K562 (cell line): ENCODE results near the gene BRDT. TPM values are rescaled to one million over a fixed set of nuclear protein-coding genes. Genes with fewer than 3 reads are reported as not detected.

ENCODE experiments used
- ATAC-seq: fragments of 200-7000 bp; cut with Tn5 transposase; 3 replicates; pipeline ENCODE4 v1.9.1; 2020; ENCODE audit warnings: moderate library complexity
- BruUV-seq: library from RNA; stranded (reverse); fragments of 400-500 nt; replicated peaks from 2 replicates; lab custom pipeline; 2021; lab: Mats Ljungman, UMichigan
- CTCF ChIA-PET: fragments of 300-600 bp; formaldehyde crosslinking; extraction: SDS; loops from one replicate; lab custom pipeline; 2021; ENCODE audit warnings: low intra/inter-chr PET ratio; lab: Yijun Ruan, JAX
- POLR2A ChIA-PET: fragments of 300-600, 350-650 bp; sonication (Branson Sonifier 250); formaldehyde crosslinking; extraction: SDS; loops from one replicate; lab custom pipeline; 2021; ENCODE audit warnings: antibody characterized with exemption, inconsistent platforms; lab: Yijun Ruan, JAX
- DNase-seq, 4 experiments: peaks; one replicate each; pipeline versions ENCODE4 v3.0.0 to v3.0.0-alpha.2; 2011 to 2018; ENCODE audit warnings: low spot score in 3 of 4, mixed read lengths in 3 of 4; ENCODE audit errors: extremely low read depth in 1 of 4
- FAIRE-seq: peaks from 2 replicates; lab custom pipeline; 2011; peaks lifted over from hg19 to GRCh38; lab: Jason Lieb, UNC
- H2AFZ ChIP-seq: 2 replicates; pipeline ENCODE4 v1.6.0; 2011; ENCODE audit warnings: low read depth, low read length, control low read depth, inconsistent platforms
- H3K27ac ChIP-seq: fragments of 200-600 bp; 3 replicates; pipeline ENCODE4 v1.8.0; 2011; ENCODE audit warnings: low read depth, mild to moderate bottlenecking, control low read depth, inconsistent platforms, low read length, moderate library complexity, mixed read lengths; ENCODE audit errors: extremely low read depth
- H3K27me3 ChIP-seq, 2 experiments: fragments of 300-600 bp in 1 of 2; 2 replicates in 1 of 2; 3 replicates in 1 of 2; pipeline versions ENCODE4 v1.6.0 to v1.8.0; 2011; ENCODE audit warnings: inconsistent platforms in 2 of 2, low read length in 2 of 2, mild to moderate bottlenecking in 1 of 2, mixed read lengths in 1 of 2, moderate library complexity in 1 of 2; ENCODE audit not compliant: control insufficient read depth in 2 of 2, insufficient read depth in 2 of 2
- H3K36me3 ChIP-seq: fragments of 300-600 bp; 3 replicates; pipeline ENCODE4 v1.8.0; 2011; ENCODE audit warnings: mild to moderate bottlenecking, low read length, inconsistent platforms; ENCODE audit not compliant: control insufficient read depth, insufficient read depth
- H3K4me1 ChIP-seq, 2 experiments: fragments of 200-600 bp in 1 of 2; replicated peaks in 1 of 2; 2 replicates in 1 of 2; 3 replicates in 1 of 2; pipeline versions ENCODE4 v1.5.1 to v1.8.0; 2011; ENCODE audit warnings: inconsistent platforms in 2 of 2, low read length in 2 of 2, mild to moderate bottlenecking in 1 of 2, mixed read lengths in 1 of 2, moderate library complexity in 1 of 2; ENCODE audit not compliant: control insufficient read depth in 2 of 2, insufficient read depth in 2 of 2
- H3K4me2 ChIP-seq: 2 replicates; pipeline ENCODE4 v1.6.1; 2011; ENCODE audit warnings: low read length, control low read depth, inconsistent platforms, mixed read lengths; ENCODE audit not compliant: insufficient read depth
- H3K4me3 ChIP-seq: fragments of 200-600 bp; sonication (generic), shearing (Covaris generic); 2 replicates; pipeline ENCODE4 v1.5.1; 2016; ENCODE audit warnings: control low read depth, inconsistent platforms
- H3K79me2 ChIP-seq: fragments of 200-600 bp; 3 replicates; pipeline ENCODE4 v1.8.0; 2011; ENCODE audit warnings: low read length, inconsistent platforms; ENCODE audit not compliant: control insufficient read depth, insufficient read depth
- H3K9ac ChIP-seq, 2 experiments: 2 replicates each; pipeline versions ENCODE4 v1.6.0 to v1.6.1; 2011; ENCODE audit warnings: low read depth in 2 of 2, low read length in 2 of 2, control low read depth in 1 of 2, inconsistent platforms in 1 of 2, mild to moderate bottlenecking in 1 of 2, mixed read lengths in 1 of 2; ENCODE audit not compliant: insufficient read depth in 1 of 2
- H3K9me1 ChIP-seq: one replicate; pipeline ENCODE4 v1.6.0; 2011; ENCODE audit warnings: inconsistent platforms, mild to moderate bottlenecking, low read length, moderate library complexity; ENCODE audit not compliant: control insufficient read depth, insufficient read depth
- H3K9me3 ChIP-seq: replicated peaks from 2 replicates; pipeline ENCODE4 v1.5.1; 2011; ENCODE audit warnings: low read depth, low read length, inconsistent platforms; ENCODE audit not compliant: control insufficient read depth, insufficient read depth
- H4K20me1 ChIP-seq: replicated peaks from 2 replicates; pipeline ENCODE4 v1.6.1; 2011; ENCODE audit warnings: low read length, inconsistent platforms, mixed read lengths; ENCODE audit not compliant: control insufficient read depth, insufficient read depth
- CCAR2 ChIP-seq: fragments of 200-400 bp; formaldehyde crosslinking; IDR thresholded peaks from 2 replicates; pipeline ENCODE4 v1.6.1; 2017; ENCODE audit warnings: mild to moderate bottlenecking, low read depth, low read length
- CEBPG ChIP-seq, 3 experiments: fragments of 200-800 bp in 1 of 3; sonication (Bioruptor generic) in 1 of 3; sonication (generic) in 1 of 3; formaldehyde crosslinking in 1 of 3; IDR thresholded peaks in 2 of 3; conservative IDR thresholded peaks in 1 of 3; 2 replicates each; pipeline versions ENCODE4 v1.6.1 to v1.8.0; 2016 to 2022; ENCODE audit warnings: missing compliant biosample characterization in 2 of 3, missing genetic modification characterization in 2 of 3, mild to moderate bottlenecking in 1 of 3, missing genetic modification reagents in 1 of 3
- EP300 ChIP-seq: IDR thresholded peaks from 2 replicates; pipeline ENCODE4 v1.6.1; 2012; ENCODE audit warnings: low read length, improper control_type of control experiment
- EZH2 ChIP-seq: IDR thresholded peaks from 2 replicates; pipeline ENCODE4 v1.6.1; 2012; ENCODE audit warnings: low read depth, mild to moderate bottlenecking, inconsistent platforms, low read length, borderline replicate concordance
- FUS ChIP-seq: fragments of 200-400 bp; formaldehyde crosslinking; optimal IDR thresholded peaks from 2 replicates; pipeline ENCODE3; 2017; ENCODE audit warnings: low read depth, low read length
- HSF4 ChIP-seq: fragments of 250-450 bp; sonication (Bioruptor Pico); IDR thresholded peaks from 2 replicates; pipeline ENCODE4 v2.1.2; 2022; ENCODE audit warnings: mild to moderate bottlenecking, moderate library complexity, borderline replicate concordance
- KDM5B ChIP-seq: fragments of 200-600 bp; sonication (generic); IDR thresholded peaks from 2 replicates; pipeline ENCODE4 v1.6.1; 2012; ENCODE audit warnings: low read depth, mild to moderate bottlenecking, moderate library complexity, low read length, control low read depth, inconsistent platforms; ENCODE audit not compliant: insufficient replicate concordance
- KHSRP ChIP-seq: fragments of 450-650 bp; IDR thresholded peaks from 2 replicates; pipeline ENCODE4 v1.6.1; 2017
- MAFK ChIP-seq: IDR thresholded peaks from 2 replicates; pipeline ENCODE4 v1.6.1; 2011; ENCODE audit warnings: low read length, improper control_type of control experiment
- NR2C2 ChIP-seq, 2 experiments: fragments of 200-800 bp in 1 of 2; sonication (Bioruptor generic) in 1 of 2; sonication (generic) in 1 of 2; formaldehyde crosslinking in 1 of 2; IDR thresholded peaks; 2 replicates each; pipeline versions ENCODE4 v1.6.1 to v1.8.0; 2016 to 2022; ENCODE audit warnings: mild to moderate bottlenecking in 1 of 2, missing compliant biosample characterization in 1 of 2, missing genetic modification characterization in 1 of 2, missing genetic modification reagents in 1 of 2
- TRIM24 ChIP-seq, 2 experiments: fragments of 450-650 bp; IDR thresholded peaks; 2 replicates each; pipeline ENCODE4 v1.6.1; 2016
- TSC22D4 ChIP-seq: fragments of 450-650 bp; IDR thresholded peaks from 2 replicates; pipeline ENCODE4 v1.6.1; 2016; ENCODE audit warnings: missing genetic modification characterization, missing biosample characterization, control low read depth
- ZNF282 ChIP-seq: sonication (generic); formaldehyde crosslinking; IDR thresholded peaks from 2 replicates; pipeline ENCODE4 v1.8.1; 2023; ENCODE audit warnings: missing genetic modification reagents
- ZNF384 ChIP-seq: IDR thresholded peaks from 2 replicates; pipeline ENCODE4 v1.6.1; 2012; ENCODE audit warnings: low read depth, low read length, improper control_type of control experiment
- ZNF583 ChIP-seq: fragments of 250-450 bp; sonication (Bioruptor Pico); IDR thresholded peaks from 2 replicates; pipeline ENCODE4 v1.4.0; 2020
- ZNF696 ChIP-seq: fragments of 250-450 bp; sonication (Bioruptor Pico); conservative IDR thresholded peaks from 2 replicates; pipeline ENCODE4 v1.4.0; 2020; ENCODE audit warnings: mild to moderate bottlenecking, moderate library complexity
- WGBS: fragments of 100-300 bp; shearing (Covaris generic); methylation state at CpG from one replicate; pipeline ENCODE4 v1.1.6; 2016; ENCODE audit warnings: low coverage, mixed read lengths; ENCODE audit not compliant: insufficient coverage; ENCODE audit errors: missing lambda C conversion rate; 5-methylcytosine and 5-hydroxymethylcytosine counted together
- in situ Hi-C: fragments of 300-500 bp; cut with MboI; formaldehyde crosslinking; loops from 4 replicates; pipeline ENCODE4 v1.15.0; 2018; ENCODE audit warnings: inconsistent platforms, mixed read lengths
- intact Hi-C: fragments of 100-400 bp; cut with micrococcal nuclease; formaldehyde crosslinking; loops from 2 replicates; pipeline ENCODE4 v1.14.2; 2022
- polyA plus RNA-seq, 8 experiments: library from polyadenylated mRNA; depleted of rRNA in 4 of 8; stranded (reverse) in 5 of 8; unstranded in 3 of 8; fragments of >200 nt; fragmentation: Nextera tagmentation in 2 of 8; fragmentation: Illumina TruSeq in 1 of 8; extraction: Ambion mirVana in 2 of 8; extraction: Trizol in 1 of 8; gene quantifications; 2 replicates each; pipeline versions ENCODE4 v1.2.1 to v1.2.3, GENCODE V29; 2011 to 2014; ENCODE audit warnings: inconsistent platforms in 1 of 8, missing spikeins in 1 of 8
- total RNA-seq, 7 experiments: library from RNA; depleted of rRNA in 6 of 7; stranded (reverse); fragments of >200 nt in 6 of 7; fragmentation: Illumina TruSeq in 2 of 7; extraction: Trizol in 2 of 7; gene quantifications; 2 replicates each; pipeline versions ENCODE4 v1.2.1 to v1.2.3, GENCODE V29; 2011 to 2021; ENCODE audit warnings: low replicate concordance in 1 of 7
- TF ChIP-seq, protein P1 (sequence below): fragments of 450-650 bp; IDR thresholded peaks from 2 replicates; pipeline ENCODE4 v1.6.1; 2016; ENCODE audit warnings: low read depth

Gene BRDT
- total and polyA plus RNA-seq, 9 of the 15 experiments (the other 6 are each of a cell fraction or from before 2014, with no cell fraction given), result 0.01 TPM; not detected in 8

DNA sequence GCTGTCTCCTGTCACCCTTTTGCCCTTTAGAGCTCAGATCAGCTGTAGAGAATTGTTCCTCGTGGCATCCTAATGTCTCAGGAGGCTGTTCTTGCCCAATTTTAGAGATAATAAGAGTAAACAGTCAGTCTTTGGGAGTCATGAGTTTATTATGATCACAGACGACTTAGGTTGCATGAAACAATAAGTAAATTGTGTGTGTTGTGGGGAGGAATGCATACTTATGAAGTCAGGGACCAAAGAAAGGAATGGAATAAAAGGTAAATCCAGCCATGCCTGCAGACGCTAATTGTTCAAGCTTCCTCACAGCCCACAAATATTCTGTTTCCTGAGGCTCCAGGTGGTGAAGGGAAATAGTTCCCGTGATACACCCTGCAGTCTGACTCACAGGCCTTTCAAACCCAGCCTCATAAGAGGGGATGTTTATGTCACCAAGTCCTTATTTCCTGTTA is 81.5 kb downstream of the BRDT start:
- Histone ChIP-seq H3K9me1 (no peaks in the 10 kb centered on the region), H3K9ac (no peak overlapping the region), H3K79me2 (no peaks in the 10 kb centered on the region), H3K9me3 (no peaks in the 10 kb centered on the region), H3K27me3 (peaks cover 17 to 40% of the 10 kb centered on the region in 2 experiments), H4K20me1 (no peaks in the 10 kb centered on the region), H3K36me3 (no peaks in the 10 kb centered on the region), H2AFZ (no peak overlapping the region), H3K4me2 (no peak overlapping the region), H3K27ac (no peak overlapping the region), H3K4me1 (peaks cover 0 to 7% of the 10 kb centered on the region in 2 experiments; a peak in 2 of 5 replicates), H3K4me3 (no peak overlapping the region)
- 3% methylated on average over 4 of the region's 4 CpGs for WGBS
- in situ Hi-C loops, result no loop called here
- no peak for DNase-seq
- ChIA-PET CTCF (no interaction called here), POLR2A (no interaction called here)
- BruUV-seq, result no TSS peak
- no peak for ATAC-seq
- intact Hi-C loops, result no loop called here
- no peak for FAIRE-seq
- TF ChIP-seq NR2C2 (CRISPR knock-in tag; IDR thresholded peaks at IDR 0.05) (no peak), NR2C2 (tag; IDR thresholded peaks at IDR 0.05) (no peak), KDM5B (no peak), CEBPG (CRISPR knock-in tag; IDR thresholded peaks at IDR 0.05) (no peak), CEBPG (tag; conservative IDR thresholded peaks at IDR 0.05 in 1 of 2, IDR thresholded peaks at IDR 0.05 in 1 of 2) (no peak), TRIM24 (IDR thresholded peaks at IDR 0.05) (no peak), ZNF583 (CRISPR knock-in tag) (no peak), MAFK (no peak), KHSRP (no peak), EZH2 (no peak), TSC22D4 (tag) (no peak), ZNF282 (no peak), HSF4 (CRISPR knock-in tag) (no peak), ZNF696 (CRISPR knock-in tag) (no peak), FUS (no peak), ZNF384 (no peak), CCAR2 (no peak), EP300 (no peak)
- TF ChIP-seq, protein P1, sequence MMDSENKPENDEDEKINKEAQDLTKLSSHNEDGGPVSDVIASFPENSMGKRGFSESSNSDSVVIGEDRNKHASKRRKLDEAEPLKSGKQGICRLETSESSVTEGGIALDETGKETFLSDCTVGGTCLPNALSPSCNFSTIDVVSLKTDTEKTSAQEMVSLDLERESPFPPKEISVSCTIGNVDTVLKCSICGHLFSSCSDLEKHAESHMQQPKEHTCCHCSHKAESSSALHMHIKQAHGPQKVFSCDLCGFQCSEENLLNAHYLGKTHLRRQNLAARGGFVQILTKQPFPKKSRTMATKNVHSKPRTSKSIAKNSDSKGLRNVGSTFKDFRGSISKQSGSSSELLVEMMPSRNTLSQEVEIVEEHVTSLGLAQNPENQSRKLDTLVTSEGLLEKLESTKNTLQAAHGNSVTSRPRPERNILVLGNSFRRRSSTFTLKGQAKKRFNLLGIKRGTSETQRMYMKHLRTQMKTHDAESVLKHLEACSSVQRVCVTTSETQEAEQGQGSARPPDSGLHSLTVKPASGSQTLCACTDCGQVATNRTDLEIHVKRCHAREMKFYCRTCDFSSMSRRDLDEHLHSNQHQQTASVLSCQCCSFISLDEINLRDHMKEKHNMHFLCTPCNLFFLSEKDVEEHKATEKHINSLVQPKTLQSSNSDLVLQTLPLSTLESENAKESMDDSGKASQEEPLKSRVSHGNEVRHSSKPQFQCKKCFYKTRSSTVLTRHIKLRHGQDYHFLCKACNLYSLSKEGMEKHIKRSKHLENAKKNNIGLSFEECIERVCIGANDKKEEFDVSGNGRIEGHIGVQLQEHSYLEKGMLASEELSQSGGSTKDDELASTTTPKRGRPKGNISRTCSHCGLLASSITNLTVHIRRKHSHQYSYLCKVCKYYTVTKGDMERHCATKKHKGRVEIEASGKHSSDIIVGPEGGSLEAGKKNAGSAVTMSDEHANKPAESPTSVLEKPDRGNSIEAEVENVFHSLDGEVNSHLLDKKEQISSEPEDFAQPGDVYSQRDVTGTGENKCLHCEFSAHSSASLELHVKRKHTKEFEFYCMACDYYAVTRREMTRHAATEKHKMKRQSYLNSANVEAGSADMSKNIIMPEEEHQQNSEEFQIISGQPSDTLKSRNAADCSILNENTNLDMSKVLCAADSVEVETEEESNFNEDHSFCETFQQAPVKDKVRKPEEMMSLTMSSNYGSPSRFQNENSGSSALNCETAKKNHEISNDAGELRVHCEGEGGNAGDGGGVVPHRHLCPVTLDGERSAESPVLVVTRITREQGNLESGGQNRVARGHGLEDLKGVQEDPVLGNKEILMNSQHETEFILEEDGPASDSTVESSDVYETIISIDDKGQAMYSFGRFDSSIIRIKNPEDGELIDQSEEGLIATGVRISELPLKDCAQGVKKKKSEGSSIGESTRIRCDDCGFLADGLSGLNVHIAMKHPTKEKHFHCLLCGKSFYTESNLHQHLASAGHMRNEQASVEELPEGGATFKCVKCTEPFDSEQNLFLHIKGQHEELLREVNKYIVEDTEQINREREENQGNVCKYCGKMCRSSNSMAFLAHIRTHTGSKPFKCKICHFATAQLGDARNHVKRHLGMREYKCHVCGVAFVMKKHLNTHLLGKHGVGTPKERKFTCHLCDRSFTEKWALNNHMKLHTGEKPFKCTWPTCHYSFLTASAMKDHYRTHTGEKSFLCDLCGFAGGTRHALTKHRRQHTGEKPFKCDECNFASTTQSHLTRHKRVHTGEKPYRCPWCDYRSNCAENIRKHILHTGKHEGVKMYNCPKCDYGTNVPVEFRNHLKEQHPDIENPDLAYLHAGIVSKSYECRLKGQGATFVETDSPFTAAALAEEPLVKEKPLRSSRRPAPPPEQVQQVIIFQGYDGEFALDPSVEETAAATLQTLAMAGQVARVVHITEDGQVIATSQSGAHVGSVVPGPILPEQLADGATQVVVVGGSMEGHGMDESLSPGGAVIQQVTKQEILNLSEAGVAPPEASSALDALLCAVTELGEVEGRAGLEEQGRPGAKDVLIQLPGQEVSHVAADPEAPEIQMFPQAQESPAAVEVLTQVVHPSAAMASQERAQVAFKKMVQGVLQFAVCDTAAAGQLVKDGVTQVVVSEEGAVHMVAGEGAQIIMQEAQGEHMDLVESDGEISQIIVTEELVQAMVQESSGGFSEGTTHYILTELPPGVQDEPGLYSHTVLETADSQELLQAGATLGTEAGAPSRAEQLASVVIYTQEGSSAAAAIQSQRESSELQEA, result no peak
